Skeletal muscle tissue (tissue), 4 donors: ENCODE measurements around the gene STRN4. TPM values are rescaled to one million over a fixed set of nuclear protein-coding genes. Genes with fewer than 3 reads are reported as not detected.

Experiments
- H3K27ac ChIP-seq: one replicate; pipeline ENCODE4 v1.7.0; 2013; ENCODE audit warnings: mild to moderate bottlenecking, low read depth, low read length, inconsistent platforms
- H3K27me3 ChIP-seq, 3 donors: one replicate each; pipeline ENCODE4 v1.7.0; 2013; ENCODE audit warnings: low read length in 3 of 3; ENCODE audit not compliant: control insufficient read depth in 3 of 3, insufficient read depth in 3 of 3
- H3K36me3 ChIP-seq, 3 donors: one replicate each; pipeline ENCODE4 v1.7.0; 2013; ENCODE audit warnings: low read length in 3 of 3; ENCODE audit not compliant: control insufficient read depth in 3 of 3, insufficient read depth in 3 of 3
- H3K4me1 ChIP-seq, 3 donors: one replicate each; pipeline ENCODE4 v1.7.0; 2013; ENCODE audit warnings: low read length in 3 of 3, mild to moderate bottlenecking in 3 of 3; ENCODE audit not compliant: control insufficient read depth in 3 of 3, insufficient read depth in 3 of 3
- H3K4me3 ChIP-seq, 3 donors: one replicate each; pipeline ENCODE4 v1.7.0; 2013; ENCODE audit warnings: low read length in 3 of 3
- H3K9ac ChIP-seq, 3 donors: one replicate each; pipeline ENCODE4 v1.7.0; 2013; ENCODE audit warnings: low read length in 3 of 3, mild to moderate bottlenecking in 3 of 3, moderate library complexity in 2 of 3, low read depth in 1 of 3
- H3K9me3 ChIP-seq, 3 donors: one replicate each; pipeline ENCODE4 v1.7.0; 2013; ENCODE audit warnings: low read length in 3 of 3; ENCODE audit not compliant: control insufficient read depth in 3 of 3
- total RNA-seq: library from RNA; depleted of rRNA; stranded (reverse); fragments of >200 nt; gene quantifications from one replicate; pipeline ENCODE4 v1.2.3, GENCODE V29; 2014
- donor health status: Osteomylitis.

The STRN4 gene
- total RNA-seq = 28.2 TPM

GRCh38 chr19:46746281-46747057, at the start of gene STRN4:
TSS of gene STRN4 (minus strand) at chr19:46746450. CDS start at chr19:46746430, 20 bp downstream.
- H3K4me3 ChIP-seq = peak within 1 kb of the TSS; percentile 78 to 92 (median 88)
- H3K9ac ChIP-seq = peak within 1 kb of the TSS; percentile 92 to 95 (median 95)
- H3K27me3 ChIP-seq = no peaks in the 10 kb centered on the region
- peaks cover 31 to 46% (median 35%) of the 10 kb centered on the region in 3 donors for H3K4me1 ChIP-seq
- H3K9me3 ChIP-seq = no peaks in the 10 kb centered on the region
- H3K27ac ChIP-seq = peak within 1 kb of the TSS; percentile 73
- H3K36me3 ChIP-seq = peaks cover 2 to 19% (median 14%) of the 10 kb centered on the region in 3 donors

GRCh38 chr19:46791944-46792343, 45.7 kb upstream of the STRN4 start:
- peaks cover 5 to 10% (median 9%) of the 10 kb centered on the region in 3 donors for H3K4me1 ChIP-seq

GRCh38 chr19:46789371-46789770, 43.1 kb upstream of the STRN4 start:
- Histone ChIP-seq H3K9me3 (no peaks in the 10 kb centered on the region), H3K36me3 (no peaks in the 10 kb centered on the region), H3K4me3 (no peak overlapping the region), H3K4me1 (peaks cover 24 to 33% (median 31%) of the 10 kb centered on the region in 3 donors), H3K9ac (no peak overlapping the region), H3K27me3 (peaks cover 0 to 37% (median 13%) of the 10 kb centered on the region in 3 donors), H3K27ac (no peak overlapping the region)

More at GRCh38 chr19:46791944-46792343, 45.7 kb upstream of the STRN4 start:
- Histone ChIP-seq H3K27ac (no peak overlapping the region), H3K9ac (no peak overlapping the region), H3K27me3 (peaks cover 5 to 24% (median 5%) of the 10 kb centered on the region in 3 donors), H3K9me3 (no peaks in the 10 kb centered on the region), H3K36me3 (no peaks in the 10 kb centered on the region), H3K4me3 (no peak overlapping the region)

- H3K4me3 ChIP-seq = no peak overlapping the region
- no peak overlapping the region for H3K27ac ChIP-seq
Observed at GRCh38 chr19:46788968-46789338, 42.7 kb upstream of the STRN4 start.

GRCh38 chr19:46788262-46788967, 42.2 kb upstream of the STRN4 start, which contains the start of gene SLC1A5:
TSS of gene SLC1A5 (minus strand) at chr19:46788594. CDS start at chr19:46787965, 629 bp downstream.
- no peaks in the 10 kb centered on the region for H3K36me3 ChIP-seq
- H3K9ac ChIP-seq = peak within 1 kb of the TSS; percentile 65 to 71 (median 69)
- H3K27me3 ChIP-seq = peaks cover 0 to 37% (median 15%) of the 10 kb centered on the region in 3 donors
- H3K4me3 ChIP-seq = peak within 1 kb of the TSS; percentile 66 to 80 (median 72)
- H3K27ac ChIP-seq = peak within 1 kb of the TSS; percentile 83
- H3K4me1 ChIP-seq = peaks cover 29 to 38% (median 37%) of the 10 kb centered on the region in 3 donors
- H3K9me3 ChIP-seq = no peaks in the 10 kb centered on the region

More at GRCh38 chr19:46788968-46789338, 42.7 kb upstream of the STRN4 start:
- Histone ChIP-seq H3K36me3 (no peaks in the 10 kb centered on the region), H3K4me1 (peaks cover 28 to 37% (median 35%) of the 10 kb centered on the region in 3 donors), H3K27me3 (peaks cover 0 to 37% (median 15%) of the 10 kb centered on the region in 3 donors), H3K9me3 (no peaks in the 10 kb centered on the region), H3K9ac (no peak overlapping the region)

- peak overlapping the region; percentile 66 to 80 (median 72) for H3K4me3 ChIP-seq
- no peaks in the 10 kb centered on the region for H3K9me3 ChIP-seq
- peaks cover 0 to 40% (median 15%) of the 10 kb centered on the region in 3 donors for H3K27me3 ChIP-seq
- H3K36me3 ChIP-seq = peaks cover 0 to 2% (median 0%) of the 10 kb centered on the region in 3 donors
- H3K9ac ChIP-seq = peak overlapping the region; percentile 65 to 71 (median 69)
- H3K4me1 ChIP-seq = peaks cover 29 to 38% (median 37%) of the 10 kb centered on the region in 3 donors
- peak overlapping the region; percentile 83 for H3K27ac ChIP-seq
Observed at GRCh38 chr19:46787331-46788261, 41.3 kb upstream of the STRN4 start.

- Histone ChIP-seq H3K36me3 (peaks cover 0 to 2% (median 1%) of the 10 kb centered on the region in 3 donors), H3K4me1 (peaks cover 29 to 38% (median 37%) of the 10 kb centered on the region in 3 donors), H3K9ac (peak overlapping the region; percentile 61 to 71 (median 69)), H3K4me3 (peak overlapping the region; percentile 66 to 72 (median 70)), H3K27me3 (peaks cover 0 to 43% (median 15%) of the 10 kb centered on the region in 3 donors), H3K9me3 (no peaks in the 10 kb centered on the region), H3K27ac (peak overlapping the region; percentile 83)
Observed at GRCh38 chr19:46787040-46787330, 40.7 kb upstream of the STRN4 start.

GRCh38 chr19:46786236-46787039, 40.2 kb upstream of the STRN4 start:
- Histone ChIP-seq H3K9me3 (no peaks in the 10 kb centered on the region), H3K4me1 (peaks cover 29 to 38% (median 37%) of the 10 kb centered on the region in 3 donors), H3K36me3 (peaks cover 0 to 5% (median 2%) of the 10 kb centered on the region in 3 donors), H3K27me3 (peaks cover 0 to 43% (median 15%) of the 10 kb centered on the region in 3 donors), H3K9ac (peak overlapping the region; percentile 61 to 71 (median 69)), H3K4me3 (peak overlapping the region; percentile 58 to 72 (median 70)), H3K27ac (peak overlapping the region; percentile 83)

- H3K36me3 ChIP-seq = peaks cover 0 to 5% (median 2%) of the 10 kb centered on the region in 3 donors
- no peaks in the 10 kb centered on the region for H3K9me3 ChIP-seq
- H3K27ac ChIP-seq = peak overlapping the region; percentile 83
- peaks cover 0 to 43% (median 17%) of the 10 kb centered on the region in 3 donors for H3K27me3 ChIP-seq
- peaks cover 29 to 38% (median 37%) of the 10 kb centered on the region in 3 donors for H3K4me1 ChIP-seq
- peak overlapping the region; percentile 58 to 72 (median 70) for H3K4me3 ChIP-seq
- H3K9ac ChIP-seq = peak overlapping the region in 1 of 3 donors; percentile 25
Observed at GRCh38 chr19:46785980-46786235, 39.7 kb upstream of the STRN4 start.
